HCT116 (cell line): ENCODE results near the gene IFNA21. TPM values are rescaled to one million over a fixed set of nuclear protein-coding genes. Genes with fewer than 3 reads are reported as not detected.

Experiments
- ATAC-seq: fragments of 200-7000 bp; cut with Tn5 transposase; 2 replicates; pipeline ENCODE4 v1.9.1; 2020; ENCODE audit warnings: mild to moderate bottlenecking, moderate library complexity
- BruUV-seq: library from RNA; stranded (reverse); fragments of 400-500 nt; replicated peaks from 2 replicates; lab custom pipeline; 2021; lab: Mats Ljungman, UMichigan
- CTCF ChIA-PET: fragments of 300-600 bp; sonication (Branson Sonifier 250); formaldehyde crosslinking; loops from one replicate; lab custom pipeline; 2021; ENCODE audit warnings: antibody characterized with exemption; lab: Charles Lee
- POLR2A ChIA-PET: fragments of 300-600, 350-600 bp; sonication (Branson Sonifier 250); formaldehyde crosslinking; loops from one replicate; lab custom pipeline; 2021; ENCODE audit warnings: antibody characterized with exemption; lab: Charles Lee
- RAD21 ChIA-PET, 2 experiments: fragments of 300-600 bp; sonication (Branson Sonifier 250); formaldehyde crosslinking; loops; one replicate each; lab custom pipeline; 2023; ENCODE audit warnings: low total read pairs in 2 of 2; ENCODE audit not compliant: uncharacterized antibody in 2 of 2, unreplicated experiment in 2 of 2, low non-redundant PET in 1 of 2; lab: Charles Lee
- DNase-seq: peaks from one replicate; pipeline ENCODE4 v3.0.0-alpha.2; 2010; ENCODE audit warnings: low read depth, low spot score
- H2AFZ ChIP-seq: fragments of 200-600 bp; shearing (Covaris generic), sonication (generic); 2 replicates; pipeline ENCODE4 v1.6.1; 2017; ENCODE audit warnings: low read depth, mixed run types, mixed read lengths, antibody characterized with exemption, low read length; ENCODE audit not compliant: poor library complexity, severe bottlenecking
- H3K27ac ChIP-seq: 2 replicates; pipeline ENCODE4 v1.5.1; 2012; ENCODE audit warnings: low read depth, low read length
- H3K27me3 ChIP-seq: fragments of 200-600 bp; sonication (generic); 2 replicates; pipeline ENCODE4 v1.6.1; 2016; ENCODE audit warnings: mixed run types, low read length, mixed read lengths; ENCODE audit not compliant: insufficient read depth
- H3K36me3 ChIP-seq, 2 experiments: fragments of 200-500 bp in 1 of 2; fragments of 200-600 bp in 1 of 2; sonication (Bioruptor generic) in 1 of 2; sonication (generic) in 1 of 2; 2 replicates each; pipeline versions ENCODE4 v1.5.1 to v1.6.1; 2014 to 2016; ENCODE audit warnings: low read length in 2 of 2, inconsistent platforms in 1 of 2, mixed read lengths in 1 of 2, mixed run types in 1 of 2; ENCODE audit not compliant: insufficient read depth in 2 of 2, control insufficient read depth in 1 of 2
- H3K4me1 ChIP-seq, 2 experiments: fragments of 200-600 bp in 1 of 2; sonication (generic) in 1 of 2; 2 replicates each; pipeline versions ENCODE4 v1.5.1 to v1.6.1; 2012 to 2017; ENCODE audit warnings: low read length in 2 of 2, inconsistent platforms in 1 of 2, mild to moderate bottlenecking in 1 of 2, mixed read lengths in 1 of 2, mixed run types in 1 of 2, moderate library complexity in 1 of 2; ENCODE audit not compliant: insufficient read depth in 2 of 2, control insufficient read depth in 1 of 2
- H3K4me2 ChIP-seq: fragments of 200-600 bp; sonication (generic); 2 replicates; pipeline ENCODE4 v1.6.1; 2017; ENCODE audit warnings: mixed run types, low read length, mixed read lengths
- H3K4me3 ChIP-seq, 2 experiments: fragments of 200-600 bp in 1 of 2; sonication (generic) in 1 of 2; replicated peaks in 1 of 2; 2 replicates each; pipeline ENCODE4 v1.5.1; 2011 to 2016; ENCODE audit warnings: low read length in 2 of 2, control low read depth in 1 of 2, low read depth in 1 of 2, mild to moderate bottlenecking in 1 of 2, mixed read lengths in 1 of 2, mixed run types in 1 of 2
- H3K79me2 ChIP-seq: fragments of 200-600 bp; sonication (generic); 2 replicates; pipeline ENCODE4 v1.6.1; 2017; ENCODE audit warnings: mild to moderate bottlenecking, mixed run types, low read length, moderate library complexity, mixed read lengths; ENCODE audit not compliant: insufficient read depth
- H3K9ac ChIP-seq: fragments of 200-600 bp; sonication (generic); 2 replicates; pipeline ENCODE4 v1.6.1; 2016; ENCODE audit warnings: low read length, mixed read lengths
- H3K9me2 ChIP-seq: fragments of 200-600 bp; sonication (generic), shearing (Covaris generic); 2 replicates; pipeline ENCODE4 v1.6.1; 2017; ENCODE audit warnings: mixed run types, mild to moderate bottlenecking, moderate library complexity; ENCODE audit not compliant: insufficient read depth
- H3K9me3 ChIP-seq, 2 experiments: fragments of 200-500 bp in 1 of 2; fragments of 200-600 bp in 1 of 2; sonication (Bioruptor generic) in 1 of 2; sonication (generic) in 1 of 2; 2 replicates each; pipeline ENCODE4 v1.6.1; 2014 to 2017; ENCODE audit warnings: low read length in 2 of 2, mixed read lengths in 2 of 2, inconsistent platforms in 1 of 2, low read depth in 1 of 2, mild to moderate bottlenecking in 1 of 2, mixed run types in 1 of 2, moderate library complexity in 1 of 2; ENCODE audit not compliant: control insufficient read depth in 1 of 2, insufficient read depth in 1 of 2
- H4K20me1 ChIP-seq: fragments of 200-600 bp; sonication (generic), shearing (Covaris generic); 2 replicates; pipeline ENCODE4 v1.6.1; 2017; ENCODE audit warnings: mixed run types, mild to moderate bottlenecking, moderate library complexity; ENCODE audit not compliant: insufficient read depth
- CBX3 ChIP-seq: IDR thresholded peaks from 2 replicates; pipeline ENCODE4 v1.6.1; 2012; ENCODE audit warnings: low read depth
- CEBPB ChIP-seq: IDR thresholded peaks from 2 replicates; pipeline ENCODE4 v1.6.1; 2012; ENCODE audit warnings: low read depth
- EGR1 ChIP-seq: IDR thresholded peaks from 2 replicates; pipeline ENCODE4 v1.6.1; 2012; ENCODE audit warnings: low read depth
- ELF1 ChIP-seq: IDR thresholded peaks from 2 replicates; pipeline ENCODE4 v1.6.1; 2012; ENCODE audit warnings: low read depth, borderline replicate concordance
- JUND ChIP-seq: IDR thresholded peaks from 2 replicates; pipeline ENCODE4 v1.6.1; 2012
- REST ChIP-seq: IDR thresholded peaks from 2 replicates; pipeline ENCODE4 v1.6.1; 2012; ENCODE audit warnings: low read depth
- SP1 ChIP-seq: IDR thresholded peaks from 2 replicates; pipeline ENCODE4 v1.6.1; 2012; ENCODE audit warnings: low read depth
- YY1 ChIP-seq: IDR thresholded peaks from 2 replicates; pipeline ENCODE4 v1.6.1; 2011; ENCODE audit warnings: low read length, low read depth, moderate library complexity, mild to moderate bottlenecking; ENCODE audit not compliant: insufficient replicate concordance; ENCODE audit errors: extremely low read depth
- intact Hi-C: fragments of 100-400 bp; cut with micrococcal nuclease; formaldehyde crosslinking; loops from 2 replicates; pipeline ENCODE4 v1.10.0; 2022
- total RNA-seq: library from RNA; stranded (reverse); gene quantifications from one replicate; pipeline ENCODE4 v1.2.1, GENCODE V29; 2021; ENCODE audit not compliant: unreplicated experiment
- TF ChIP-seq, protein P1 (sequence below): IDR thresholded peaks from 2 replicates; pipeline ENCODE4 v1.6.1; 2012
- TF ChIP-seq, protein P2 (sequence below): IDR thresholded peaks from 2 replicates; pipeline ENCODE4 v1.6.1; 2011; ENCODE audit warnings: mild to moderate bottlenecking, low read length, moderate library complexity; ENCODE audit not compliant: insufficient replicate concordance; ENCODE audit errors: extremely low read depth

IFNA21 gene
- total RNA-seq, 1 experiment from 2014 or later = not detected

DNA sequence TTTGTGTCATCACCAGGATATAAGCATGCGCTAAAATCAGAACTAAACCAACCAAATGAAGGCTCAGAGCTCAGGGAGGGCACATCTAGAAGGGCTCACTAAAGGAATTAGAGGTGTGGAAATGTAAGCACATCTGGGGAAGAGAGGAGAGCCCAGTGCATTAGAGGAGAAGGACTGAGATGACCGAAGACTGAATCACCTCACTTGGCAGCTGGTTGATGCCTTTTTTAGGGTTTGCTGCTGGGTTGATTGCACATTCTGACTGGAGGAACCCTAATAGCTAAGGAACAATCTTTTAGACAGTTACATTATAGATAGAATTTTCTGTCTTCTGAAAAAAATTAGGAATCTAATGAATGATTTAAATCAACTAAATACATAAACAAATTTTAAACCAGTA, 8.2 kb upstream of the IFNA21 start (continued):
- TF ChIP-seq REST (no peak), EGR1 (no peak), SP1 (no peak)
- TF ChIP-seq, protein P1, sequence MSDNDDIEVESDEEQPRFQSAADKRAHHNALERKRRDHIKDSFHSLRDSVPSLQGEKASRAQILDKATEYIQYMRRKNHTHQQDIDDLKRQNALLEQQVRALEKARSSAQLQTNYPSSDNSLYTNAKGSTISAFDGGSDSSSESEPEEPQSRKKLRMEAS = no peak

DNA sequence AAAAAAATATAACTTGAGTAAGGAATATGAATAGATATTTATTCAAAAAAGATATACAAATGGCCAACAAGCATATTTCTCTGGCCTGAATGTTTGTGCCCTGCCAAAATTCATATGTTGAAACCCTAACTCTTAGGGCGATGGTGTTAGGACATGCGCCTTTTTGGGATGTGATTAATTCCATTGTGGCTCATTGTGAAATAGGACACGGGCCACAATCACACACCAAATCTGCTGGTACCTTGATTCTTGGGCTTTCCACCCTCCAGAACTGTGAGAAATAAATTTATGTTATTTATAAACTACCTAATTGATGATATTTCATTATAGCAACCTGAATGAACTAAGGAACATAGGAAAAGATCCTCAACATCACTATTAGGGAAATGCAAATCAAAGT, 5.7 kb upstream of the IFNA21 start:
- no peak overlapping the region for H3K27ac ChIP-seq

More for the DNA sequence above, 5.7 kb upstream of the IFNA21 start:
- H3K36me3 ChIP-seq = no peaks in the 10 kb centered on the region
- POLR2A ChIA-PET = no interaction called here
- no peak overlapping the region for H3K9ac ChIP-seq
- CTCF ChIA-PET = no interaction called here
- no peak for ATAC-seq
- H2AFZ ChIP-seq = no peak overlapping the region
- RAD21 ChIA-PET = no interaction called here
- H3K4me2 ChIP-seq = no peak overlapping the region
- H3K9me2 ChIP-seq = no peaks in the 10 kb centered on the region
- intact Hi-C loops = no loop called here
- H3K4me3 ChIP-seq = no peak overlapping the region
- no peak for DNase-seq
- no peaks in the 10 kb centered on the region for H3K9me3 ChIP-seq
- H3K27me3 ChIP-seq = no peaks in the 10 kb centered on the region
- BruUV-seq = no TSS peak
- no peaks in the 10 kb centered on the region for H3K79me2 ChIP-seq
- no peaks in the 10 kb centered on the region for H4K20me1 ChIP-seq
- no peaks in the 10 kb centered on the region for H3K4me1 ChIP-seq
- TF ChIP-seq YY1 (no peak), CBX3 (no peak), ELF1 (no peak), JUND (no peak), CEBPB (no peak)
- TF ChIP-seq, protein P2, sequence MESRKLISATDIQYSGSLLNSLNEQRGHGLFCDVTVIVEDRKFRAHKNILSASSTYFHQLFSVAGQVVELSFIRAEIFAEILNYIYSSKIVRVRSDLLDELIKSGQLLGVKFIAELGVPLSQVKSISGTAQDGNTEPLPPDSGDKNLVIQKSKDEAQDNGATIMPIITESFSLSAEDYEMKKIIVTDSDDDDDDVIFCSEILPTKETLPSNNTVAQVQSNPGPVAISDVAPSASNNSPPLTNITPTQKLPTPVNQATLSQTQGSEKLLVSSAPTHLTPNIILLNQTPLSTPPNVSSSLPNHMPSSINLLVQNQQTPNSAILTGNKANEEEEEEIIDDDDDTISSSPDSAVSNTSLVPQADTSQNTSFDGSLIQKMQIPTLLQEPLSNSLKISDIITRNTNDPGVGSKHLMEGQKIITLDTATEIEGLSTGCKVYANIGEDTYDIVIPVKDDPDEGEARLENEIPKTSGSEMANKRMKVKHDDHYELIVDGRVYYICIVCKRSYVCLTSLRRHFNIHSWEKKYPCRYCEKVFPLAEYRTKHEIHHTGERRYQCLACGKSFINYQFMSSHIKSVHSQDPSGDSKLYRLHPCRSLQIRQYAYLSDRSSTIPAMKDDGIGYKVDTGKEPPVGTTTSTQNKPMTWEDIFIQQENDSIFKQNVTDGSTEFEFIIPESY = no peak
